ENCODE results near the gene PKNOX2. TPM values are rescaled to one million over a fixed set of nuclear protein-coding genes. Genes with fewer than 3 reads are reported as not detected.

Gene PKNOX2
- total RNA-seq, 4 donors from 2014 or later, result 1.5 to 4.6 (median 2.8) TPM

GRCh38 chr11:125351033-125351867 lies 186.7 kb downstream of the PKNOX2 start:
- H3K4me3 ChIP-seq (ENCODE audit: low read depth, poor library complexity, severe bottlenecking), result no peak overlapping the region
- 89 to 92% methylated on average over 27 to 31 of the region's 32 CpGs for WGBS, 2 donors
- DNase-seq (ENCODE audit: low spot score in 2 of 2), result no peak
- intact Hi-C loops (cut with DNase I; ENCODE audit: low total_unique reads), result no loop called here
- no peak for TF ChIP-seq POLR2A (IDR thresholded peaks at IDR 0.05)
- TF ChIP-seq, protein P1, sequence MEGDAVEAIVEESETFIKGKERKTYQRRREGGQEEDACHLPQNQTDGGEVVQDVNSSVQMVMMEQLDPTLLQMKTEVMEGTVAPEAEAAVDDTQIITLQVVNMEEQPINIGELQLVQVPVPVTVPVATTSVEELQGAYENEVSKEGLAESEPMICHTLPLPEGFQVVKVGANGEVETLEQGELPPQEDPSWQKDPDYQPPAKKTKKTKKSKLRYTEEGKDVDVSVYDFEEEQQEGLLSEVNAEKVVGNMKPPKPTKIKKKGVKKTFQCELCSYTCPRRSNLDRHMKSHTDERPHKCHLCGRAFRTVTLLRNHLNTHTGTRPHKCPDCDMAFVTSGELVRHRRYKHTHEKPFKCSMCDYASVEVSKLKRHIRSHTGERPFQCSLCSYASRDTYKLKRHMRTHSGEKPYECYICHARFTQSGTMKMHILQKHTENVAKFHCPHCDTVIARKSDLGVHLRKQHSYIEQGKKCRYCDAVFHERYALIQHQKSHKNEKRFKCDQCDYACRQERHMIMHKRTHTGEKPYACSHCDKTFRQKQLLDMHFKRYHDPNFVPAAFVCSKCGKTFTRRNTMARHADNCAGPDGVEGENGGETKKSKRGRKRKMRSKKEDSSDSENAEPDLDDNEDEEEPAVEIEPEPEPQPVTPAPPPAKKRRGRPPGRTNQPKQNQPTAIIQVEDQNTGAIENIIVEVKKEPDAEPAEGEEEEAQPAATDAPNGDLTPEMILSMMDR (IDR thresholded peaks at IDR 0.05), result no peak

GRCh38 chr11:125351868-125352250 lies 187.3 kb downstream of the PKNOX2 start:
- 93 to 94% methylated on average over 6 of the region's 6 CpGs for WGBS, 2 donors
- H3K4me3 ChIP-seq (ENCODE audit: low read depth, poor library complexity, severe bottlenecking), result no peak overlapping the region

DNA sequence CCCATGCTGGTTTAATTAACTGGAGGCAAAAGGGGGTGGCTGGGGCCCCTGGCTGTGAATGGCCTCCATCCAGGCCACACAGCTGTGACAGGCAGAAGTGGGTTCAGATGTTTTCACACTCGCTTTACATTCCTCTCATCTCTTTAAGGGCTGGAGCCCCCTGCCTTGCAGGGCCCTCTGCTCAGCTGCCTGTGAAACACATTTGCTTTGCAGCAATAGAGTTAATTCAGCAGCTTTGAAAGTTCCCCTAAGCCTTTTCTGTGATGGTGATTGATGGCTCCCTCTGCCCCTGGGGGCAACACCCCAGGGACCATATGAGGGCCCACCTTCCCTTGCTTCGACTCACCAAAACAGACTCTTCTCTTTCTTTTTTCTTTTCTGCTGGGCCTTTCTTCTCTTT lies 192.2 kb downstream of the PKNOX2 start:
- intact Hi-C loops (cut with DNase I; ENCODE audit: low total_unique reads), result no loop called here

More at GRCh38 chr11:125351868-125352250, 187.3 kb downstream of the PKNOX2 start:
- no peak for DNase-seq (ENCODE audit: low spot score in 2 of 2)
- TF ChIP-seq, protein P1 (IDR thresholded peaks at IDR 0.05), result no peak
- TF ChIP-seq POLR2A (IDR thresholded peaks at IDR 0.05), result no peak
- intact Hi-C loops (cut with DNase I; ENCODE audit: low total_unique reads), result no loop called here

DNA sequence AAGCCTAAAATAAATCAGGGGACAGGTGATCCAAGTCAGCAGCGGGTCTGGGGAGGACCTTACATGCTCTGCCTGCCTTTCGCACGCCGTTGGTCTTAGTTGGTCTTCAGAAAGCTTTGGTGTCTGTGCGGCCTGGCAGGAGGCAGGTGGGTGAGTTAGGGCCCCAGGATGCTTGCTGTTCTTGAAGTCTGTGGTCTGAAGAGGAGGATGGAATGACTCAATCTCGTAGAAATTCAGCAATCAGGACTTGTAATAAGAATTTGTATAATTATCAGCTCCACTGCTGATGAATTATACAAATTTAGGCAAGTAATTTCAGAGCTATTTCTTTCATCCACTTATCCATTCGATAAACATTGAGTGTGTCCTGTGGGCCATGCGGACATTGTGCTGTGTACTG lies 193.0 kb downstream of the PKNOX2 start:
- no peak for DNase-seq (ENCODE audit: low spot score in 2 of 2)
- intact Hi-C loops (cut with DNase I; ENCODE audit: low total_unique reads), result no loop called here
- 90 to 93% methylated on average over 8 of the region's 8 CpGs for WGBS, 2 donors

More for the DNA sequence above, 192.2 kb downstream of the PKNOX2 start:
- TF ChIP-seq POLR2A (IDR thresholded peaks at IDR 0.05), result no peak
- TF ChIP-seq, protein P1 (IDR thresholded peaks at IDR 0.05), result no peak
- H3K4me3 ChIP-seq (ENCODE audit: low read depth, poor library complexity, severe bottlenecking), result no peak overlapping the region
- no peak for DNase-seq (ENCODE audit: low spot score in 2 of 2)
- 71 to 83% methylated on average over 2 of the region's 2 CpGs for WGBS, 2 donors

GRCh38 chr11:125358254-125358840 lies 193.8 kb downstream of the PKNOX2 start:
- intact Hi-C loops (cut with DNase I; ENCODE audit: low total_unique reads), result no loop called here
- WGBS, 2 donors, result 83 to 89% methylated on average over 6 of the region's 6 CpGs
- no peak overlapping the region for H3K4me3 ChIP-seq (ENCODE audit: low read depth, poor library complexity, severe bottlenecking)
- TF ChIP-seq, protein P1 (IDR thresholded peaks at IDR 0.05), result no peak
- TF ChIP-seq POLR2A (IDR thresholded peaks at IDR 0.05), result no peak
- no peak for DNase-seq (ENCODE audit: low spot score in 2 of 2)

More for the DNA sequence above, 193.0 kb downstream of the PKNOX2 start:
- TF ChIP-seq, protein P1 (IDR thresholded peaks at IDR 0.05), result no peak
- TF ChIP-seq POLR2A (IDR thresholded peaks at IDR 0.05), result no peak
- H3K4me3 ChIP-seq (ENCODE audit: low read depth, poor library complexity, severe bottlenecking), result no peak overlapping the region

Measured in lower leg skin (tissue), 4 donors.